C1 segment of cervical spinal cord (tissue), 14 donors: ENCODE measurements around the gene MYOG.

ENCODE experiments used
- DNase-seq, 14 donors: peaks; one replicate each; lab custom pipeline; 2025; lab: John Stamatoyannopoulos, UW

MYOG gene

GRCh38 chr1:203090421-203091198 lies 4.8 kb upstream of the MYOG start:
- no peak for DNase-seq

- peak in 8 of 14 donors; percentile 21 to 54 (median 34) for DNase-seq
These were observed 3.8 kb upstream of the MYOG start for GRCh38 chr1:203089651-203090045.

GRCh38 chr1:203089001-203089650 lies 3.3 kb upstream of the MYOG start:
- DNase-seq = no peak

- DNase-seq = no peak
These were observed 2.6 kb upstream of the MYOG start for GRCh38 chr1:203088441-203088840.

GRCh38 chr1:203086992-203087763 lies 1.4 kb upstream of the MYOG start:
- DNase-seq = no peak

- no peak for DNase-seq
These were observed 954 bp downstream of the MYOG start for GRCh38 chr1:203084588-203085527.

GRCh38 chr1:203083463-203083921 lies 2.3 kb downstream of the MYOG start:
- DNase-seq = no peak

- no peak for DNase-seq
These were observed 3.0 kb downstream of the MYOG start for GRCh38 chr1:203082571-203083462.

- no peak for DNase-seq
These were observed 3.6 kb downstream of the MYOG start for GRCh38 chr1:203082231-203082505.

GRCh38 chr1:203081465-203082230 lies 4.2 kb downstream of the MYOG start:
- no peak for DNase-seq

- DNase-seq = no peak
These were observed 5.4 kb downstream of the MYOG start for GRCh38 chr1:203080456-203080855.

GRCh38 chr1:203078478-203078877 lies 7.3 kb downstream of the MYOG start:
- no peak for DNase-seq

GRCh38 chr1:203077956-203078355 lies 7.9 kb downstream of the MYOG start:
- no peak for DNase-seq

- DNase-seq = no peak
These were observed 8.4 kb downstream of the MYOG start for GRCh38 chr1:203077367-203077766.

- DNase-seq = peak in 1 of 14 donors; percentile 51
These were observed 9.7 kb downstream of the MYOG start for GRCh38 chr1:203076031-203076511.

- DNase-seq = no peak
These were observed 10.4 kb downstream of the MYOG start for GRCh38 chr1:203075236-203076030.

GRCh38 chr1:203074610-203075009 lies 11.2 kb downstream of the MYOG start:
- DNase-seq = peak in 1 of 14 donors; percentile 35

GRCh38 chr1:203073469-203073868 lies 12.3 kb downstream of the MYOG start:
- DNase-seq = no peak

GRCh38 chr1:203072911-203073310 lies 12.9 kb downstream of the MYOG start:
- DNase-seq = no peak
